Occipital lobe (tissue), 2 donors: ENCODE measurements around the gene WDHD1. TPM values are rescaled to one million over a fixed set of nuclear protein-coding genes. Genes with fewer than 3 reads are reported as not detected.
"Not testable (repeated sequence)": the region's sequence is repeated elsewhere in the genome, so short reads cannot be mapped to it uniquely, and the experiment has no call there.

Experiments
- DNase-seq: peaks from one replicate; lab custom pipeline; 2025; lab: John Stamatoyannopoulos, UW
- total RNA-seq: library from RNA; depleted of rRNA; stranded (reverse); fragments of >200 nt; gene quantifications from one replicate; pipeline ENCODE4 v1.2.3, GENCODE V29; 2014

The WDHD1 gene
- total RNA-seq, 1 donor from 2014 or later, result 9.0 TPM

GRCh38 chr14:54955143-54955542 is 71.8 kb downstream of the WDHD1 start:
- DNase-seq, result no peak

GRCh38 chr14:54953609-54954008 is 73.3 kb downstream of the WDHD1 start:
- DNase-seq, result not testable (repeated sequence)

GRCh38 chr14:54952803-54953202 is 74.1 kb downstream of the WDHD1 start:
- not testable (repeated sequence) for DNase-seq

DNA sequence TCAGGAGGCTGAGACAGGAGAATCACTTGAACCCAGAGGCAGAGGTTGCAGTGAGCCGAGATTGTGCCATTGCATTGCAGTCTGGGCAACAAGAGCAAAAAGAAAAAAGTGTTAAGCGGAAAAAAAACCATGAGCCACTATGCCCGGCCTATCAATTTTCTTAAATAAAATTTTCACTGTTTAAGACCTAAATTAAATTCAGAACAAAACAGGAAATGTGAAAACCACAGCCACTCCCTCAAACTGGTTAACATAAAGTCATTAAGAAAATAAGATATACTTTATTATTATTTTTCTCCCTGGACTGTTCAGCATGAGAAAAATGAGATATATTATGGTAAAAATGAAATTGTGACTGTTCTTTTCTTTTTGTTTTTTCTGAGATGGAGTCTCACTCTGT is 79.7 kb downstream of the WDHD1 start:
- no peak for DNase-seq

DNA sequence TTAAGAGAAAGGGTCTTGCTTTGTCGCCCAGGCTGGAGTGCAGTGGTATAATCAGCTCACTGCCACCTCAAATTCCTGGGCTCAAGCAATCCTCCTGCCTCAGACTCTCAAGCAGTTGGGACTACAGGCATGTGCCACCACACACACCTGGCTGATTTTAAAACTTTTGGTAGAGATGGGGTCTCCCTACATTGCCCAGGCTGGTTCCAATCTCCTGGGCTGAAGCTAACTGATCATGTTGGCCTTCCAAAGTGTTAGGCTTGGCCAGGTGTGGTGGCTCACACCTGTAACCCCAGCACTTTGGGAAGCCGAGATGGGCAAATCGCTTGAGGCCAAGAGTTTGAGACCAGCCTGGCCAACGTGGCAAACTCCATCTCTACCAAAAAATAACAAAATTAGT is 80.4 kb downstream of the WDHD1 start:
- DNase-seq, result no peak

- no peak for DNase-seq
These were observed 82.0 kb downstream of the WDHD1 start for GRCh38 chr14:54944737-54945391.

GRCh38 chr14:54942913-54943312 is 84.0 kb downstream of the WDHD1 start:
- DNase-seq, result no peak

DNA sequence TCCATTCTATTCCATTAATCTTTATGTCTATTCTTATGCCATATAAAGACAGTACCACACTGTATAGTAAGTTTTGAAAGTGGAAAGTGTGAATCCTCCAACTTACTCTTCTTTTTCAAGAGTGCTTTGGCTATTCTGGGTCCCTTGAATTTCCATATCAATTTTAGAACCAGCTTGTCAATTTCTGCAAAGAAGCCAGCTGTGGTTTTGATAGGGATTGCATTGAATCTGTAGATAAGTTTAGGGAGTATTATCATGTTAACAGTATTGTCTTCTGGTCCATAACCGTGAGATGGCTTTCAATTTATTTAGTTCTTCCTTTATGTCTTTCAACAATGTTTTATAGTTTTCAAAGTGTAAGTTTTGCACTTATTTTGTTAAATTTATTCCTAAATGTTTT is 90.1 kb downstream of the WDHD1 start:
- DNase-seq, result no peak

GRCh38 chr14:54935958-54936357 is 90.9 kb downstream of the WDHD1 start:
- DNase-seq, result no peak

DNA sequence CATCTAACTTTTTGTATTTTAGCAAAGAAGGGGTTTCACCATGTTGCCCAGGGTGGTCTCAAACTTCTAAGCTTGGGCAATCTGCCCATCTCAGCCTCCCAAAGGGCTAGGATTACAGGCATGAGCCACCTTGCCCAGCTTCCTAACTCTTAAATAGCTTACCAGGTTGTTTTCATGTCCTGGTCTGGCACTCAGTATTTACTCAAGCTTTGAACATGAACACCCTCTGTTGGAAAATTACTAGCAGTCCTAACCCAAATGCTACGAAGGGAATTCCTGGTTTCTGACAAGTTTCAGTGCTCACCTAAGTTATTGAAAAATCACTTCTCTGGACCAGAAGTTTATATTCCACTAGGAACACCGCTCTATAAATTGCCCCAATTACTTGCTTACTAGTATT is 91.8 kb downstream of the WDHD1 start:
- DNase-seq, result no peak

- no peak for DNase-seq
These were observed 93.9 kb downstream of the WDHD1 start for GRCh38 chr14:54933006-54933405.

GRCh38 chr14:54931598-54932340 is 95.1 kb downstream of the WDHD1 start:
- no peak for DNase-seq

GRCh38 chr14:54931101-54931500 is 95.8 kb downstream of the WDHD1 start:
- DNase-seq, result no peak

- no peak for DNase-seq
These were observed 97.3 kb downstream of the WDHD1 start for GRCh38 chr14:54929556-54929955.

GRCh38 chr14:54928216-54928615 is 98.7 kb downstream of the WDHD1 start:
- no peak for DNase-seq

- DNase-seq, result no peak
These were observed 99.3 kb downstream of the WDHD1 start for GRCh38 chr14:54927551-54927950.

DNA sequence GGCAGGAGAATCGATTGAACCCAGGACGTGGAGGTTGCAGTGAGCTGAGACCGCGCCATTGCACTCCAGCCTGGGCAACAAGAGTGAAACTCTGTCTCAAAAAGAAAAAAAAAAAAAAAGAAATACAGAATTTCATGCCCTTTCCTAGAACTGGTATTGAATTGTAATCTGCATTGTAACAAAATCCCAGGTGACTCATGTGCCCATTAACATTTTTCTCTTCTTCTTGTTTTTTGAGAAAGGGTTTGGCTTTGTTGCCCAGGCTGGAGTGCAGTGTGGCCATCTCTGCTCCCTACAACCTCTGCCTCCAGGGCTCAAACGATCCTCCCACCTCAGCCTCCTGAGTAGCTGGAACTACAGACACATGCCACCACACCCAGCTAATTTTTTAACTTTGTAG is 100.3 kb downstream of the WDHD1 start:
- DNase-seq, result not testable (repeated sequence)

- no peak for DNase-seq
These were observed 104.3 kb downstream of the WDHD1 start for GRCh38 chr14:54922598-54922997.

DNA sequence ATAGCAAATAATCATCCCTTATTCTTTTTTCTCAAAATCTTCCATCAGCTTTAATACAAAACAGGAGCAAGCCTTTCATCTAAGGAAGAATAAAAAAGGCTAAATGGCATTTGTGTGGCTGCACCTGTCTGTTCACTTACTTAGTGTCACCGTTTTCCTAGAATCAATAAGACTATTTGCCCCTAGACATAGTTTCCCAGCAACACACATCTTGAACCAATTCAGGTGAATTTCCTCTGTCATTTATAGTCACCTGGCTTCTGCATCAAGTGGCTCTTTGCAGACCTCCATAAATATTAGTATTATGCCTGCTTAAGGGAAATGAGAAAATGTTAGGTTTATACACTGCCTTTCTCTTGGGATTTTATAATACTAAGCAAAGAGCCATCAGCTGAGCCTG is 106.8 kb downstream of the WDHD1 start:
- no peak for DNase-seq

DNA sequence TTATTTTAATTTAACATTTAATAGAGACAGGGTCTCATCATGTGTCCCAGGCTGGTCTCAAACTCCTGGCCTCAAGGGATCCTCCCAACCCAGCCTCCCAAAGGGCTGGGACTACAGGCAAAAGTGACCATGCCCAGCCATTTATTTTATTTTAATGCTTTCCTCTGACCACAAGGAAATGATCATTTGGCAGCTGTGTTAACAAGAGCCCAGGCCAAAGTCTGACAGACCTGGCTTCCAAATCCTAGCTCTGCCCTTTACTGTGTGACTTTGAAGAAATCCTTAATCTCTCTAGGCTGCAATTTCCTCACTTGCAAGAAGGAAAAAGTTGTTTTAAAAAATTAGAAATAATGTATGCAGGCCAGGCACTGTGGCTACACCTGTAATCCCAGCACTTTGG is 107.6 kb downstream of the WDHD1 start:
- no peak for DNase-seq

DNA sequence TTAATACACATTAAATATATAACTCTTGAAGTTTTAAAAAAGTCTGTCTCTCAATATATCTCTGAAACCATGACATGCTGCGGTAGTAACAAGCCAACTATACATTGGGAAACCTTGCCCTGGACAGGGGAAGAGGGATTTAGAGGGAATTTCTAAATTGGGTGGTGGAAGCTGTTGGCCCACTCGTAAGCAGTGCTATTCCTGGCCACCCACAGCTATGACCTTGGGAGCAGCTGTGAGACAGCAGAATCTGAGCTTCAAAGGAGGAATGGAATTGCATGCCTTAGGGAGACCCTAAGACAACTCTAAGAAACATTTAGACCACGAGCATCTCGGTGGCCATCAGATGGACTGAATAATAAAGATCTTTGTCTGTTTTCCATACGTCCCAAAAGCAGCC is 108.5 kb downstream of the WDHD1 start:
- DNase-seq, result no peak

DNA sequence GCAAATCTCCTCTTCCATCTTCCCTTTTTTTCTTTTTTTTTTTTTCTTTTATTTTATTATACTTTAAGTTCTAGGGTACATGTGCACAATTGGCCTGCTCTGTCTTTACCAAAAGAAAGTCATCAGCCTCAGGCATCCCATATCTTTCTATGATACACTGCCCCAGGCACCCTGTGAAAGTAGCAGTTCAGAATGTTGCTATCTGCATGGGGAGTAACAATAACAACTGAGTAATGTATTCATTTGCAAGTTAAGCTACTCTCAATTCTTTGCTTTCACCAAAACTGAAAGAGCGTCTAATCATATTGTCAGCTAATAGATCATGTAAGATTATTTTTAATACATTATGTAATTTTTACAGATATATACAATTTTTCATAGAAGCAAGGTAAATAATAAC is 110.8 kb downstream of the WDHD1 start:
- no peak for DNase-seq

- no peak for DNase-seq
These were observed 116.9 kb downstream of the WDHD1 start for GRCh38 chr14:54909817-54910558.
